Keratinocyte (primary cell): ENCODE data around the gene TLE1. TPM values are rescaled to one million over a fixed set of nuclear protein-coding genes. Genes with fewer than 3 reads are reported as not detected.

ENCODE experiments used
- DNase-seq: peaks from one replicate; pipeline ENCODE4 v3.0.0-alpha.2; 2011; ENCODE audit warnings: low read depth, missing footprints, low spot score
- FAIRE-seq: peaks from 2 replicates; lab custom pipeline; 2011; peaks lifted over from hg19 to GRCh38; lab: Jason Lieb, UNC
- H2AFZ ChIP-seq: 2 replicates; pipeline ENCODE4 v1.6.0; 2012; ENCODE audit warnings: low read length, control low read depth, inconsistent platforms; ENCODE audit not compliant: control insufficient read depth
- H3K27ac ChIP-seq: 2 replicates; pipeline ENCODE4 v1.5.1; 2011; ENCODE audit warnings: low read length; ENCODE audit not compliant: control insufficient read depth, insufficient read depth
- H3K27me3 ChIP-seq: 3 replicates; pipeline ENCODE4 v1.6.0; 2011; ENCODE audit warnings: low read length; ENCODE audit not compliant: control insufficient read depth, insufficient read depth; ENCODE audit errors: extremely low read depth
- H3K36me3 ChIP-seq, 2 experiments: 2 replicates in 1 of 2; 3 replicates in 1 of 2; pipeline ENCODE4 v1.5.1; 2011; ENCODE audit warnings: low read length in 2 of 2, mild to moderate bottlenecking in 1 of 2; ENCODE audit not compliant: control insufficient read depth in 2 of 2, insufficient read depth in 2 of 2; ENCODE audit errors: extremely low read depth in 1 of 2
- H3K4me1 ChIP-seq: 3 replicates; pipeline ENCODE4 v1.5.1; 2011; ENCODE audit warnings: low read length; ENCODE audit not compliant: control insufficient read depth, insufficient read depth; ENCODE audit errors: extremely low read depth
- H3K4me2 ChIP-seq: 3 replicates; pipeline ENCODE4 v1.6.0; 2011; ENCODE audit warnings: low read depth, low read length; ENCODE audit not compliant: control insufficient read depth, insufficient read depth; ENCODE audit errors: extremely low read depth
- H3K4me3 ChIP-seq, 3 experiments: fragments of 200-600 bp in 1 of 3; sonication (generic) in 1 of 3; 2 replicates in 2 of 3; 3 replicates in 1 of 3; pipeline ENCODE4 v1.5.1; 2011 to 2016; ENCODE audit warnings: low read length in 3 of 3, mild to moderate bottlenecking in 3 of 3, control low read depth in 2 of 3, inconsistent platforms in 1 of 3, low read depth in 1 of 3, mixed read lengths in 1 of 3, mixed run types in 1 of 3, moderate library complexity in 1 of 3; ENCODE audit not compliant: control insufficient read depth in 2 of 3, insufficient read depth in 2 of 3; ENCODE audit errors: extremely low read depth in 1 of 3
- H3K79me2 ChIP-seq: 2 replicates; pipeline ENCODE4 v1.6.0; 2012; ENCODE audit warnings: low read length; ENCODE audit not compliant: control insufficient read depth, insufficient read depth
- H3K9ac ChIP-seq: 3 replicates; pipeline ENCODE4 v1.6.0; 2011; ENCODE audit warnings: low read length; ENCODE audit not compliant: control insufficient read depth, insufficient read depth; ENCODE audit errors: extremely low read depth
- H3K9me1 ChIP-seq: 3 replicates; pipeline ENCODE4 v1.6.0; 2011; ENCODE audit warnings: low read length; ENCODE audit not compliant: control insufficient read depth, insufficient read depth; ENCODE audit errors: extremely low read depth
- H3K9me3 ChIP-seq: 2 replicates; pipeline ENCODE4 v1.5.1; 2012; ENCODE audit warnings: low read depth, low read length; ENCODE audit not compliant: control insufficient read depth
- H4K20me1 ChIP-seq: 3 replicates; pipeline ENCODE4 v1.6.0; 2011; ENCODE audit warnings: low read length; ENCODE audit not compliant: control insufficient read depth, insufficient read depth; ENCODE audit errors: extremely low read depth
- CTCF ChIP-seq, 3 experiments: IDR thresholded peaks in 1 of 3; conservative IDR thresholded peaks in 1 of 3; optimal IDR thresholded peaks in 1 of 3; 2 replicates in 2 of 3; 3 replicates in 1 of 3; pipeline versions ENCODE3 to v1.5.1; 2011; ENCODE audit warnings: low read length in 3 of 3, mild to moderate bottlenecking in 3 of 3, moderate library complexity in 2 of 3, control low read depth in 1 of 3, inconsistent platforms in 1 of 3; ENCODE audit not compliant: insufficient read depth in 2 of 3; ENCODE audit errors: extremely low read depth in 1 of 3
- EZH2 ChIP-seq: IDR thresholded peaks from one replicate; pipeline ENCODE4 v1.6.1; 2012; ENCODE audit warnings: inconsistent platforms, mild to moderate bottlenecking, low read length, moderate library complexity
- dilution Hi-C: fragments of 300-500 bp; cut with MboI; formaldehyde crosslinking; loops from one replicate; pipeline ENCODE4 v1.7.0; 2020; ENCODE audit warnings: low sequenced_read_pairs; ENCODE audit not compliant: extremely low pct_ligation_motif_present
- polyA plus RNA-seq, 5 experiments: library from polyadenylated mRNA; depleted of rRNA in 3 of 5; stranded (reverse) in 3 of 5; stranded (forward) in 1 of 5; unstranded in 1 of 5; fragments of >200 nt; gene quantifications; 1 replicate in 1 of 5; 2 replicates in 3 of 5; 3 replicates in 1 of 5; pipeline versions ENCODE4 v1.2.1 to v1.2.3, GENCODE V29; 2011 to 2012; ENCODE audit warnings: missing spikeins in 2 of 5, low read depth in 1 of 5, low replicate concordance in 1 of 5

Gene TLE1
- polyA plus RNA-seq, 1 donor (not counting 4 experiments of a cell fraction or from before 2014, with no cell fraction given) = 29.6 TPM

DNA sequence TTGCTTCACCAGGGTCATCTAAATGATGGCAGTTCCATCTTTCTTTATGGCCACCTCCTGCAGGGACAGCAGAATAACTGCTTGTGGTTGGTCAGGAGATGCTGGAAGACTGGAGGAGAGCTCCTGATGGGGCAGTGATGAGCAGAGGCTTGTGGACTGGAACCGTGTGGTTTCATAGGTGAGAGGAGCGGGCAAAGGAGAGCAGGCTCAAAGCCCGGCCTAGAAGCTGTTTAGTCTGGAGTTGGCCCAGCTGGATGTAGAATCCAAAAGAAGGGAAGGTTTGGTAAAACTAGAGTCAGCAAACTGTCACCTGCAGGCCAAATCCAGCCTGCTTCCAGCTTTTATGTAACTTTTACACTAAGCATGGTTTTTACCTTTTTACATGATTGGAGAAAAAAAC lies 32.9 kb upstream of the TLE1 start:
- Histone ChIP-seq H3K4me3 (no peak overlapping the region), H3K36me3 (no peaks in the 10 kb centered on the region), H4K20me1 (no peaks in the 10 kb centered on the region), H3K9me1 (no peaks in the 10 kb centered on the region), H3K9ac (no peak overlapping the region), H3K27me3 (no peaks in the 10 kb centered on the region), H3K4me1 (no peaks in the 10 kb centered on the region), H3K4me2 (no peak overlapping the region), H2AFZ (no peak overlapping the region), H3K27ac (no peak overlapping the region), H3K79me2 (no peaks in the 10 kb centered on the region), H3K9me3 (no peaks in the 10 kb centered on the region)
- no peak for DNase-seq
- FAIRE-seq = no peak
- dilution Hi-C loops = no loop called here
- TF ChIP-seq EZH2 (no peak), CTCF (optimal IDR thresholded peaks at IDR 0.05 in 1 of 3, IDR thresholded peaks at IDR 0.05 in 1 of 3, conservative IDR thresholded peaks at IDR 0.05 in 1 of 3; ENCODE audit: extremely low read depth in 1 of 3, insufficient read depth in 2 of 3, low read length in 3 of 3) (no peak)

DNA sequence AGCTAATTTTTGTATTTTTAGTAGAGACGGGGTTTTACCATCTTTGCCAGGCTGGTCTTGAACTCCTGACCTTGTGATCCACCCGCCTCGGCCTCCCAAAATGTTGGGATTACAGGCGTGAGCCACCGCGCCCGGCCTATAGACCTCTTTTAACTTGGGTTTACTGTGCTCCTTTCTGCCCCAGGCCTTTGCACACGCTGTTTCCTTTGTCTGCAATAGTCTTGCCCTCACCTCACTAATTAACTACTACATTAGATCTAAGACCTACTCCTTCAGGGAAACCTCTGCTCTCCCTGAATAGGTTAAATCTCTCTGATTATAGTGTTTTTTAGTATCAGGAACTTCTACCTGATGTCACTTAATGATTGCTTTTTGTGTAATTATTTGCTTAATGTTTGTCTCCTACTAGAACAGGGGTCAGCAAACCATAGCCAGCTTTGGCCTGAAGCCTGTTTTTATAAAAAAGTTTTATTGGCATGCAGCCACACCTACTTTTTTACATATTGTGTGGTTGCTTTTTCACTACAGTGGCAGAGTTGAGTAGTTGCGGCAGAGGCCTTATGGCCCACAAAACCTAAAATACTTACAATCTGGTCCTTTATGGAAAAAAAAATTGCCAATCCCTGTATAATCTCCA lies 31.2 kb upstream of the TLE1 start:
- Histone ChIP-seq H3K27ac (no peak overlapping the region), H3K36me3 (no peaks in the 10 kb centered on the region), H2AFZ (no peak overlapping the region), H3K9ac (no peak overlapping the region), H3K4me3 (no peak overlapping the region), H3K4me1 (no peaks in the 10 kb centered on the region), H4K20me1 (no peaks in the 10 kb centered on the region), H3K79me2 (no peaks in the 10 kb centered on the region), H3K4me2 (no peak overlapping the region), H3K9me3 (no peaks in the 10 kb centered on the region), H3K27me3 (no peaks in the 10 kb centered on the region), H3K9me1 (no peaks in the 10 kb centered on the region)
- no peak for DNase-seq
- TF ChIP-seq EZH2 (no peak), CTCF (optimal IDR thresholded peaks at IDR 0.05 in 1 of 3, IDR thresholded peaks at IDR 0.05 in 1 of 3, conservative IDR thresholded peaks at IDR 0.05 in 1 of 3; ENCODE audit: extremely low read depth in 1 of 3, insufficient read depth in 2 of 3, low read length in 3 of 3) (no peak)
- dilution Hi-C loops = no loop called here
- FAIRE-seq = no peak
